ENCODE data around the gene CC2D2A.
A peak's percentile ranks its signal among the peaks of the same experiment; 100 is the strongest.

Gene CC2D2A

DNA sequence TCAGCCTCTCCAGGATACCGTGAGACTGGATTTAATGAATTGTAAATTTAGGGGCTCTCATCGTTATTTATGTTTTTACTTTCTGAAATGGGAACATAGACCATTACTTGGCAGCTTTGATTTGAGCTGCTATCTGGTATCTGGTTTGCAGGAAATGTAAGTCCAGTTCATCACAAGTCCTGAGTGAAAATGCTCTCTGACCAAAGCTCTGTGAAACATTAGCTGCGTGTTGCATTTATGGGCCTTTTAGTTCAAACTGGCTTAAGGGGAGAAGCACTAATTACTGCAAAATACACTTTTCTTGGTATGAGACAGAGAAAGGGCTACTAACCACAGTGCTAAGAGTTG, 420 bp downstream of the CC2D2A start:
- Histone ChIP-seq H3K4me3 (ENCODE audit: low read length) (peak overlapping the region; percentile 64), H3K9ac (ENCODE audit: low read length) (peak overlapping the region; percentile 66)

DNA sequence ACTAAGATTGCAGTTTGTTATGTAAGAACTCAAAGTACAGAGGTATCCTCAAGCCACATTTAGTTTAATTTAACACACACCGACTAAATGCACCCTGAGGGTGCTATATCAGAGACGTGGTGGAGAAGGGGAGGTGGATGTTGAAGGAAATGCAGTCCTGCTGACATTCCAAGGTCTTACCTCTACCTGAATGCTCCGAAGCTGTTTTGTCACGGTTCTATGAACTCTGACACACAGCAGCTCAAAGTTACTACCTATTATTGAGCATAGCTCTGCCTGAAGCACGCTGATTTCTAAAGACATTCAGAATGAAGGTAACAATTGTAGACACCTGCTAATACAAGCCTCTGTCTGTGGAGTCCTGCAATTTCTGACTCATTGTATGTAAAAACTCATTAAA, 6.7 kb downstream of the CC2D2A start:
- no peaks in the 10 kb centered on the region for H3K27me3 ChIP-seq (ENCODE audit: control insufficient read depth, insufficient read depth, low read length)
- no peaks in the 10 kb centered on the region for H3K36me3 ChIP-seq (ENCODE audit: control insufficient read depth, low read depth, low read length)
- peaks cover 19% of the 10 kb centered on the region for H3K4me1 ChIP-seq (ENCODE audit: control insufficient read depth, low read depth, low read length)
- H3K9ac ChIP-seq (ENCODE audit: low read length): no peak overlapping the region
- no peak overlapping the region for H3K4me3 ChIP-seq (ENCODE audit: low read length)
- H3K9me3 ChIP-seq (ENCODE audit: control insufficient read depth, low read depth, low read length): no peaks in the 10 kb centered on the region
- no peak overlapping the region for H3K27ac ChIP-seq (ENCODE audit: low read length)

More for the DNA sequence above, 420 bp downstream of the CC2D2A start:
- Histone ChIP-seq H3K9me3 (ENCODE audit: control insufficient read depth, low read depth, low read length) (no peaks in the 10 kb centered on the region), H3K4me1 (ENCODE audit: control insufficient read depth, low read depth, low read length) (peaks cover 33% of the 10 kb centered on the region), H3K27ac (ENCODE audit: low read length) (peak overlapping the region; percentile 47), H3K27me3 (ENCODE audit: control insufficient read depth, insufficient read depth, low read length) (no peaks in the 10 kb centered on the region), H3K36me3 (ENCODE audit: control insufficient read depth, low read depth, low read length) (no peaks in the 10 kb centered on the region)

DNA sequence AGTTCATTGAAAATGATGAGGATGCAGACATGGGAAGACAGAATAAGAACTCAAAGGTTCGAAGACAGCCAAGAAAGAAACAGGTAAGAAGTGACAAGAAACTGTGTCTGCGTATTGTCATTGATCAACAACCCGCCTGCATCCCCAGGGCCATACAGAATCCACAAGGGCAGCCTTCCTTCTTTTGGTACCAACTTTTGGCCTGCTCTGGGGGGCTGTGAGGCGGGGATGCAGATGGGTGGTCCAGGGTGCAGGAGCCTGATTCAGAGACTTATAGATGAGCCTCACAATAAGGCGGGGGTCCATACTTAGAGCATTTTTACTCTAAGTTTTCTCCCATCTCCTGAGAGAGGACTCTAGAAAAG, 9.0 kb downstream of the CC2D2A start:
- H3K4me3 ChIP-seq (ENCODE audit: low read length): peak overlapping the region; percentile 66
- peaks cover 6% of the 10 kb centered on the region for H3K4me1 ChIP-seq (ENCODE audit: control insufficient read depth, low read depth, low read length)
- H3K27ac ChIP-seq (ENCODE audit: low read length): no peak overlapping the region
- peak overlapping the region; percentile 76 for H3K9ac ChIP-seq (ENCODE audit: low read length)
- no peaks in the 10 kb centered on the region for H3K36me3 ChIP-seq (ENCODE audit: control insufficient read depth, low read depth, low read length)
- no peaks in the 10 kb centered on the region for H3K9me3 ChIP-seq (ENCODE audit: control insufficient read depth, low read depth, low read length)
- no peaks in the 10 kb centered on the region for H3K27me3 ChIP-seq (ENCODE audit: control insufficient read depth, insufficient read depth, low read length)

DNA sequence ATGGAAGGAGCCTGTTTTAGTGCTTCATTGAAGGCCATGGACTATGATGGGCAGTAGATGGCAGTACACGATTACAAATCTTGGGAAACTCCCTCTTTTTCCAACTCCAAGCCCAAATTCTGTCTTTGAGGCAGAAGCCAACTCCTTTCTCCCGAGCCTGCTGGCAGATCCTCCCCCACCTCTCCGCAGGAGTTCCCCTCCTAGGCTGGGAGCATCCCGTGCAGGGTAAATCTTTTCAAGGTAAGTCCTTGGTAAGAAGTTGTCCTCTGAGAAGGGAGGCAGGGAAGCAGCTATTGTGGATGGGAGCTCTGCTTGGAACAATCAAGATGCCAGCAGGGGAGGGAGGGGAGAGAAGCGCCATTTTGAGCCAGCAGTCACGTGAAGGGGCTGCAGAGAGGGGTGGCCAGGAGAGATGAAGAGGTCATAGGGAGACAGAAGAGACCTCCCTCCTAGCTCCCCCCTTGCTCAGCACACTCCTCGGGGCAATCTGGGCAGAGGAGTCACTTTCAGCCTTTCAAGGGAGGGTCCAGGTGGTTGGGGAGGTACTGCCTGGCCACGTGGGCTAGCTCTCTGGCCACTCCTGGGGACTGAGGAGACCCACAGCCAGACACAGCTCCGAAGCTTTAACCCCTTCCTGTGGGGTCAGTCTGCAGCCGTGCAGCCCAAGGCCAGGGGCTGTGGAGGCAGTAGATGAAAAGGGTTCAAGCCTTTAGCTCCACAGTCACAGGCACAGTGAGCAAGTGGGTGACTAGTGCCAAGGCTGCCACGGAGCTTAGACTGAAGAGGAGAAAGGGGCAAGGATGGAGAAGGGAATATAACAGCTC, 9.6 kb downstream of the CC2D2A start:
- Histone ChIP-seq H3K9ac (ENCODE audit: low read length) (peak overlapping the region; percentile 76), H3K27ac (ENCODE audit: low read length) (peak overlapping the region; percentile 82), H3K27me3 (ENCODE audit: control insufficient read depth, insufficient read depth, low read length) (no peaks in the 10 kb centered on the region), H3K36me3 (ENCODE audit: control insufficient read depth, low read depth, low read length) (no peaks in the 10 kb centered on the region), H3K9me3 (ENCODE audit: control insufficient read depth, low read depth, low read length) (no peaks in the 10 kb centered on the region), H3K4me3 (ENCODE audit: low read length) (peak overlapping the region; percentile 66), H3K4me1 (ENCODE audit: control insufficient read depth, low read depth, low read length) (peaks cover 5% of the 10 kb centered on the region)

DNA sequence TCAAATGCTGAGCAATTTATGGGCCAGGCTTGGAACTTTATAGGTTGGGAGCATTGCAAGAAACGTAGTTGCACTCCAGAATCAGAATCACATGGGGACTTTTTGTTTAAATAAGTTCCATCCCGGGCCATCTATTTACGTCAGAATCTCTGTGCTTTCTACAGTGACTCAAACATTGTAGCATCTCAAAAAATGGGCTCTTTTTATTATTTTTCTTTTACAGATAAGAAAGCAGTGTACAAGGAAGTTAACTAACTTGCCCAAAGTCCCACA, 10.2 kb downstream of the CC2D2A start:
- Histone ChIP-seq H3K4me3 (ENCODE audit: low read length) (peak overlapping the region; percentile 66), H3K4me1 (ENCODE audit: control insufficient read depth, low read depth, low read length) (peaks cover 5% of the 10 kb centered on the region), H3K27ac (ENCODE audit: low read length) (peak overlapping the region; percentile 82), H3K36me3 (ENCODE audit: control insufficient read depth, low read depth, low read length) (no peaks in the 10 kb centered on the region), H3K9ac (ENCODE audit: low read length) (peak overlapping the region; percentile 76), H3K9me3 (ENCODE audit: control insufficient read depth, low read depth, low read length) (no peaks in the 10 kb centered on the region), H3K27me3 (ENCODE audit: control insufficient read depth, insufficient read depth, low read length) (no peaks in the 10 kb centered on the region)

DNA sequence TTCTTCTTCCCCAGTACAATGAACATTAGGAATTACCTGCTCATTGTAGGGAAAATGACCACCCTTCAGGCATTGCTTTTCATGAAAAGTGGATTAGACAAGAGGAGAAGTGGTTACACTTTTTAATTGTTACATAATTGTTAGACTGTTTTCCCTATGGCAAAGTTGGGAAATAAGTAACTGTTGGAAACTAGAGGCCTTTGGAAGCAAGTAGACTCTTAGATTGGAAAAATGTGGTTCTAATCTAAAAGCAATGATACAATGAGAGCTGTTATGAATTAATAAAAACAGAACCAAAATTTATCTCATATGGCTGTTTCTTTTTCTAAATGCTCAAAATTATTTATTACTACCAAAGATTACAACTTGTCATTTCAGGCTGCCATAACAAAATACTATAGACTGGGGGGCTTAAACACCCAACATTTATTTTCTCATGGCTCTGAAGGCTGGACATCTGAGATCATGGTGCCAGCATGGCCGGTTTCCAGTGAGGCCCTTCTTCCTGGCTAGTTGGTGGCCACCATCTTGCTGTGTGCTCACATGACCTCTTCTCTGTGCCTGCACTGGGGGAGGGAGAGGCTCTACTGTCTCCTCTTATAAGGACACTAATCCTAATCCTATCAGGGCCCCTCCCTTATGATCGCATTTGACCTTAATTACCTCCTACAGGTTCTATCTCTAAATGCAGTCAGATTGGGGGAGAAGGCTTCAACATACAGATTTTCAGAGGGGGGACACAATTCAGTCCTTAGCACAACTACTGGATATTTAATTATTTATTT, 12.5 kb downstream of the CC2D2A start:
- no peaks in the 10 kb centered on the region for H3K36me3 ChIP-seq (ENCODE audit: control insufficient read depth, low read depth, low read length)

DNA sequence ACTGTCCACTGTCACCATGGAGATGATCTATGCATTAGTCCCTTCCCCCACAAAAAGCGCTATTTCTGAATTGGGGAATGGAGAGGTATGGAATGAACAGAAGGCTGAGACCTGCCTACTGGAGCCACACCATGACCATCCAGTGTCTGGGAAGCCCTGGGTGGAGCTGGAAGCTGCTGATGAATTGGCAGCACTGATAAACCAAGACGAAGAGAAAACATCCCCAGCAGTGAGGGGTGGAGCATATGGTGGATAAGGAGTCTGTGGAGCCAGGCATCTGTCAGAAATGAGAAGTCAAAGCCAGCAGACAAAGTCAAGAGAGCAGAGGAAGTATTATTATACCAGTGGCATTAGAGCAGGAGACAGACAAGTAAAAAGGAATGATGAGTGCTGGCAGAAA, 13.2 kb downstream of the CC2D2A start:
- H3K36me3 ChIP-seq (ENCODE audit: control insufficient read depth, low read depth, low read length): no peaks in the 10 kb centered on the region
- no peaks in the 10 kb centered on the region for H3K9me3 ChIP-seq (ENCODE audit: control insufficient read depth, low read depth, low read length)
- no peaks in the 10 kb centered on the region for H3K27me3 ChIP-seq (ENCODE audit: control insufficient read depth, insufficient read depth, low read length)
- no peak overlapping the region for H3K27ac ChIP-seq (ENCODE audit: low read length)
- H3K4me1 ChIP-seq (ENCODE audit: control insufficient read depth, low read depth, low read length): peaks cover 5% of the 10 kb centered on the region
- no peak overlapping the region for H3K9ac ChIP-seq (ENCODE audit: low read length)
- no peak overlapping the region for H3K4me3 ChIP-seq (ENCODE audit: low read length)

More for the DNA sequence above, 12.5 kb downstream of the CC2D2A start:
- H3K9me3 ChIP-seq (ENCODE audit: control insufficient read depth, low read depth, low read length): no peaks in the 10 kb centered on the region
- no peak overlapping the region for H3K27ac ChIP-seq (ENCODE audit: low read length)
- no peaks in the 10 kb centered on the region for H3K27me3 ChIP-seq (ENCODE audit: control insufficient read depth, insufficient read depth, low read length)
- no peak overlapping the region for H3K4me3 ChIP-seq (ENCODE audit: low read length)
- no peak overlapping the region for H3K9ac ChIP-seq (ENCODE audit: low read length)
- peaks cover 5% of the 10 kb centered on the region for H3K4me1 ChIP-seq (ENCODE audit: control insufficient read depth, low read depth, low read length)

DNA sequence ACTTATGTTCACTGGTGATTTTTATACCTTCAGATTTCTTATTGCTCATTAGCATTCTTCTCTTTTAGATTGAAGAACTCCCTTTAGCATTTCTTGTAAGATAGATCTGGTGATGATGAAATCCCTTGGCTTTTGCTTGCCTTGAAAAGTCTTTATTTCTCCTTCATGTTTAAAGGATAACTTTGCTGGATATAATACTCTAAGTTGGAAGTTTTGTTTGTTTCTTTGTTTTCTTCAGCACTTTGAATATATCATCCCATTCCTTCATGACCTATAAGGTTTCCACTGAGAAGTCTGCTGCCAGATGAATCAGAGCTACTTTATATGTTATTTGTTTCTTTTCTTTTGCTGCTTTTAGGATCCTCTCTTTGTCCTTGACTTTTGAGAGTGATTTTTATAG, 18.5 kb downstream of the CC2D2A start:
- H3K27ac ChIP-seq (ENCODE audit: low read length): no peak overlapping the region
- H3K36me3 ChIP-seq (ENCODE audit: control insufficient read depth, low read depth, low read length): no peaks in the 10 kb centered on the region
- no peak overlapping the region for H3K4me3 ChIP-seq (ENCODE audit: low read length)
- no peaks in the 10 kb centered on the region for H3K9me3 ChIP-seq (ENCODE audit: control insufficient read depth, low read depth, low read length)
- no peaks in the 10 kb centered on the region for H3K27me3 ChIP-seq (ENCODE audit: control insufficient read depth, insufficient read depth, low read length)
- no peaks in the 10 kb centered on the region for H3K4me1 ChIP-seq (ENCODE audit: control insufficient read depth, low read depth, low read length)
- no peak overlapping the region for H3K9ac ChIP-seq (ENCODE audit: low read length)

DNA sequence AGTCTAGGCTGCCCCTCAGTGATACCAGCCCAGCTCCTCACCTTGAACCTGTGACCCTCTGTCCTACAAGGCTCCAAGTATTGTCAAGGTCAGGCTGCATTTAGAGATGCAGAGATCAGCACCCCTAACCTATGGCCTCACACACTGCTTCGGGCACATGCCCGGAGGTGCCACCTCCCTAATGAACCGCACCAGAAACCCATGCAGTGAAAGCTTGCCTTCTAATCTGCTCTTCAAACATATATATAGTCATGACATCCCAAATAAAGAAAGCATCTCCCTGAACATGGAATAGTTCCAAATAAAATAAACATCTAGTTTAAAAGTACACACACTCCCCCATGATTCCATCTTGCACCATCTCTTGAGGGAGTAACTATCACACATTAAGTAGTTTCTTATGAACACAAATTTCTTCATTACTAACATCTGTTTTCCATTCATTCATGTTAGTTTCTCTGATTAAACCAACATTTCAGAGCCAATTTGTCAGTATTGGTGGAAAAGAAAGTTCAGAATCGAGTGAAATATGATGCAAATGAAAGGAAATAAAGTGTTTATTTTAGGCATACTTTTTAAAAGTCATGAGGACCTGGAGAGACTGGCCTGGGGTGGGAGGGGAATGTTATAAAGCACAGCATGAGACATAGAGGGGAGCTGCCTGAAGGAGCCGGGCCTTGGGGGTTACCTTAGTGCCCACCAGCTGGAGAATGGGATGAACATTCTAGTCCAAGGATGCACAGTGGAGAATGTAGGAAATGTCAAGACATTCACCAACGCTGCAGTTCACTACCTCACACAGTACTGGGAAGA, 19.2 kb downstream of the CC2D2A start:
- Histone ChIP-seq H3K27me3 (ENCODE audit: control insufficient read depth, insufficient read depth, low read length) (no peaks in the 10 kb centered on the region), H3K4me3 (ENCODE audit: low read length) (no peak overlapping the region), H3K4me1 (ENCODE audit: control insufficient read depth, low read depth, low read length) (no peaks in the 10 kb centered on the region), H3K9me3 (ENCODE audit: control insufficient read depth, low read depth, low read length) (no peaks in the 10 kb centered on the region), H3K9ac (ENCODE audit: low read length) (no peak overlapping the region), H3K27ac (ENCODE audit: low read length) (no peak overlapping the region), H3K36me3 (ENCODE audit: control insufficient read depth, low read depth, low read length) (no peaks in the 10 kb centered on the region)

DNA sequence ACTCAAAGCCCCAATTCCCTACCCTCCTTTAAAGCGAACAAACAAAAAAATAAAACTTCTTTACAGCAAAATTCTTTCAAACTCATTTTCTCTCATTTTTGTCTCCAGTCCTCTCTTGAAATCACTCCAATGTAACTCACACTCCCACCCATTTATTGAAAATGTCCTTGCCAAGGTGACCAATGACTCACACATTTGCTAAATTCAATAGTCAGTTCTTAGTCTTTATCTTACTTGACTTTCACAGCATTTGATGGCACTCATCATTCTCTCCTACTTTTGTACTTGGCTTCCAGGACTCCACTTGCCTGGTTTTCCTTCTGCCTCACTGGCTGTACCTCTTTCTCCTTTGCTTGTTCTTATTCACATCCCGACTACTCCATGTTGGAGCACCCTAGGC, 19.9 kb downstream of the CC2D2A start:
- Histone ChIP-seq H3K9ac (ENCODE audit: low read length) (no peak overlapping the region), H3K9me3 (ENCODE audit: control insufficient read depth, low read depth, low read length) (no peaks in the 10 kb centered on the region), H3K36me3 (ENCODE audit: control insufficient read depth, low read depth, low read length) (no peaks in the 10 kb centered on the region), H3K4me3 (ENCODE audit: low read length) (no peak overlapping the region), H3K4me1 (ENCODE audit: control insufficient read depth, low read depth, low read length) (no peaks in the 10 kb centered on the region), H3K27ac (ENCODE audit: low read length) (no peak overlapping the region), H3K27me3 (ENCODE audit: control insufficient read depth, insufficient read depth, low read length) (no peaks in the 10 kb centered on the region)

DNA sequence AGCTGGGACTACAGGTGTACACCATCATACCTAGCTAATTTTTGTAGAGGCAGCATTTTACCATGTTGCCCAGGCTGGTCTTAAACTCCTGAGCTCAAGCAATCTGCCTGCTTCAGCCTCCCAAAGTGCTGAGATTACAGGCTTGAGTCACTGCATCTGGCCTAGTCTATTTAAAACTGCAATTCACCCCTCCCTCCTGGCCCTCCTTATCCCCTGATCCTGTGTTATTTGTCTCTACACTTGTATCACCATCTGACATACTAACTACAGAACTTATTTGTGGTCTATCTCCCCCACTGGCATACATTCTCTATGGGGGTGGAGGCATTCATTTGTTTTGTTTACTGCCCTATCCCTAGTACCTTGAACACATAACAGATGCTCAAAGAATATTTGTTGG, 23.7 kb downstream of the CC2D2A start:
- Histone ChIP-seq H3K9ac (ENCODE audit: low read length) (no peak overlapping the region), H3K36me3 (ENCODE audit: control insufficient read depth, low read depth, low read length) (no peaks in the 10 kb centered on the region), H3K4me1 (ENCODE audit: control insufficient read depth, low read depth, low read length) (no peaks in the 10 kb centered on the region), H3K9me3 (ENCODE audit: control insufficient read depth, low read depth, low read length) (no peaks in the 10 kb centered on the region), H3K27me3 (ENCODE audit: control insufficient read depth, insufficient read depth, low read length) (no peaks in the 10 kb centered on the region), H3K27ac (ENCODE audit: low read length) (no peak overlapping the region), H3K4me3 (ENCODE audit: low read length) (no peak overlapping the region)

Data from iPS-18a (cell line).